Activated T-helper 2 cell treated with anti-CD3 and anti-CD28 coated beads, Interferon-gamma antibody, Interleukin-2, Interleukin-4, amounts not matched to agents 10 μg/mL and 5 μg/mL and 100 μg/mL, durations not matched to agents 14 hours and 24 hours and 36 hours (primary cell): Measurements from ENCODE around the gene TRIM33. TPM values are rescaled to one million over a fixed set of nuclear protein-coding genes. Genes with fewer than 3 reads are reported as not detected.
"Not testable (repeated sequence)": the region's sequence is repeated elsewhere in the genome, so short reads cannot be mapped to it uniquely, and the experiment has no call there.

Experiments
- DNase-seq: peaks from one replicate; pipeline ENCODE4 v3.0.0; 2021; ENCODE audit warnings: low spot score
- H3K27ac Mint-ChIP-seq: one replicate; pipeline ENCODE4 v1.8.0; 2021; ENCODE audit warnings: mixed read lengths
- H3K27me3 Mint-ChIP-seq: one replicate; pipeline ENCODE4 v1.8.0; 2021; ENCODE audit warnings: low read depth, mixed read lengths
- H3K36me3 Mint-ChIP-seq: one replicate; pipeline ENCODE4 v1.8.0; 2021; ENCODE audit warnings: low read depth, mixed read lengths
- H3K4me1 Mint-ChIP-seq: one replicate; pipeline ENCODE4 v1.8.0; 2021; ENCODE audit warnings: low read depth, mixed read lengths
- H3K4me3 Mint-ChIP-seq: one replicate; pipeline ENCODE4 v1.8.0; 2021; ENCODE audit warnings: low read depth, mild to moderate bottlenecking, moderate library complexity, mixed read lengths
- H3K9me3 Mint-ChIP-seq: one replicate; pipeline ENCODE4 v1.8.0; 2021; ENCODE audit warnings: mixed read lengths
- intact Hi-C: fragments of 100-400 bp; cut with micrococcal nuclease; formaldehyde crosslinking; loops from one replicate; pipeline ENCODE4 v1.15.1; 2023
- total RNA-seq: library from RNA; stranded (reverse); gene quantifications from 2 replicates; pipeline ENCODE4 v1.2.3, GENCODE V29; 2022

TRIM33 gene
- total RNA-seq, 1 donor from 2014 or later = 44.7 TPM

GRCh38 chr1:114507513-114507912, 3.5 kb downstream of the TRIM33 start:
- intact Hi-C loops = no loop called here
- Mint-ChIP-seq H3K36me3 (peaks cover 41% of the 10 kb centered on the region), H3K27ac (no peak overlapping the region), H3K27me3 (no peaks in the 10 kb centered on the region), H3K4me1 (peaks cover 55% of the 10 kb centered on the region), H3K4me3 (no peak overlapping the region), H3K9me3 (no peaks in the 10 kb centered on the region)
- DNase-seq = no peak

- peaks cover 60% of the 10 kb centered on the region for H3K4me1 Mint-ChIP-seq
- no peaks in the 10 kb centered on the region for H3K27me3 Mint-ChIP-seq
- no peak overlapping the region for H3K27ac Mint-ChIP-seq
- DNase-seq = no peak
- intact Hi-C loops = no loop called here
- peaks cover 44% of the 10 kb centered on the region for H3K36me3 Mint-ChIP-seq
- no peaks in the 10 kb centered on the region for H3K9me3 Mint-ChIP-seq
- H3K4me3 Mint-ChIP-seq = no peak overlapping the region
Measured at GRCh38 chr1:114505148-114505561, 5.8 kb downstream of the TRIM33 start.

- peak overlapping the region; percentile 28 for H3K27ac Mint-ChIP-seq
- H3K4me1 Mint-ChIP-seq = peaks cover 50% of the 10 kb centered on the region
- peaks cover 49% of the 10 kb centered on the region for H3K36me3 Mint-ChIP-seq
- intact Hi-C loops = no loop called here
- H3K4me3 Mint-ChIP-seq = no peak overlapping the region
- H3K9me3 Mint-ChIP-seq = no peaks in the 10 kb centered on the region
- no peak for DNase-seq
- H3K27me3 Mint-ChIP-seq = no peaks in the 10 kb centered on the region
Measured at GRCh38 chr1:114503916-114504422, 7.0 kb downstream of the TRIM33 start.

- intact Hi-C loops = no loop called here
- H3K27me3 Mint-ChIP-seq = no peaks in the 10 kb centered on the region
- peaks cover 48% of the 10 kb centered on the region for H3K36me3 Mint-ChIP-seq
- H3K4me1 Mint-ChIP-seq = peaks cover 41% of the 10 kb centered on the region
- no peaks in the 10 kb centered on the region for H3K9me3 Mint-ChIP-seq
- no peak for DNase-seq
- H3K4me3 Mint-ChIP-seq = no peak overlapping the region
- H3K27ac Mint-ChIP-seq = peak overlapping the region; percentile 6
Measured at GRCh38 chr1:114502080-114502479, 8.9 kb downstream of the TRIM33 start.

GRCh38 chr1:114499478-114499877, 11.5 kb downstream of the TRIM33 start:
- no peak for DNase-seq
- Mint-ChIP-seq H3K27ac (no peak overlapping the region), H3K9me3 (no peaks in the 10 kb centered on the region), H3K4me3 (no peak overlapping the region), H3K27me3 (no peaks in the 10 kb centered on the region), H3K4me1 (peaks cover 26% of the 10 kb centered on the region), H3K36me3 (peaks cover 35% of the 10 kb centered on the region)
- intact Hi-C loops = no loop called here

GRCh38 chr1:114496089-114496488, 14.9 kb downstream of the TRIM33 start:
- H3K4me3 Mint-ChIP-seq = no peak overlapping the region
- no peak overlapping the region for H3K27ac Mint-ChIP-seq
- intact Hi-C loops = no loop called here
- DNase-seq = no peak
- H3K4me1 Mint-ChIP-seq = peaks cover 19% of the 10 kb centered on the region
- peaks cover 7% of the 10 kb centered on the region for H3K9me3 Mint-ChIP-seq
- peaks cover 42% of the 10 kb centered on the region for H3K36me3 Mint-ChIP-seq
- no peaks in the 10 kb centered on the region for H3K27me3 Mint-ChIP-seq

- H3K9me3 Mint-ChIP-seq = peaks cover 7% of the 10 kb centered on the region
- peaks cover 42% of the 10 kb centered on the region for H3K36me3 Mint-ChIP-seq
- H3K27me3 Mint-ChIP-seq = no peaks in the 10 kb centered on the region
- intact Hi-C loops = no loop called here
- H3K4me3 Mint-ChIP-seq = no peak overlapping the region
- DNase-seq = no peak
- H3K27ac Mint-ChIP-seq = no peak overlapping the region
- H3K4me1 Mint-ChIP-seq = peaks cover 25% of the 10 kb centered on the region
Measured at GRCh38 chr1:114495486-114495885, 15.5 kb downstream of the TRIM33 start.

GRCh38 chr1:114492978-114493377, 18.0 kb downstream of the TRIM33 start:
- Mint-ChIP-seq H3K9me3 (peaks cover 7% of the 10 kb centered on the region), H3K4me1 (peaks cover 34% of the 10 kb centered on the region), H3K36me3 (peaks cover 31% of the 10 kb centered on the region), H3K27me3 (no peaks in the 10 kb centered on the region), H3K4me3 (no peak overlapping the region), H3K27ac (no peak overlapping the region)
- intact Hi-C loops = no loop called here
- no peak for DNase-seq

- intact Hi-C loops = no loop called here
- no peak overlapping the region for H3K4me3 Mint-ChIP-seq
Measured at GRCh38 chr1:114490274-114490693, 20.7 kb downstream of the TRIM33 start.

GRCh38 chr1:114488739-114489138, 22.3 kb downstream of the TRIM33 start:
- Mint-ChIP-seq H3K27me3 (no peaks in the 10 kb centered on the region), H3K36me3 (peaks cover 25% of the 10 kb centered on the region), H3K4me1 (peaks cover 32% of the 10 kb centered on the region), H3K27ac (no peak overlapping the region), H3K9me3 (peaks cover 7% of the 10 kb centered on the region), H3K4me3 (no peak overlapping the region)
- intact Hi-C loops = no loop called here
- DNase-seq = no peak

More at GRCh38 chr1:114490274-114490693, 20.7 kb downstream of the TRIM33 start:
- H3K36me3 Mint-ChIP-seq = peaks cover 27% of the 10 kb centered on the region
- DNase-seq = no peak
- H3K27me3 Mint-ChIP-seq = no peaks in the 10 kb centered on the region
- H3K9me3 Mint-ChIP-seq = peaks cover 7% of the 10 kb centered on the region
- peaks cover 32% of the 10 kb centered on the region for H3K4me1 Mint-ChIP-seq
- no peak overlapping the region for H3K27ac Mint-ChIP-seq

GRCh38 chr1:114485286-114485685, 25.7 kb downstream of the TRIM33 start:
- H3K27ac Mint-ChIP-seq = no peak overlapping the region
- intact Hi-C loops = no loop called here
- no peaks in the 10 kb centered on the region for H3K27me3 Mint-ChIP-seq
- DNase-seq = no peak
- peaks cover 34% of the 10 kb centered on the region for H3K4me1 Mint-ChIP-seq
- no peak overlapping the region for H3K4me3 Mint-ChIP-seq
- peaks cover 5% of the 10 kb centered on the region for H3K9me3 Mint-ChIP-seq
- H3K36me3 Mint-ChIP-seq = peaks cover 29% of the 10 kb centered on the region

GRCh38 chr1:114482585-114482984, 28.4 kb downstream of the TRIM33 start:
- peak; percentile 11 for DNase-seq
- Mint-ChIP-seq H3K27me3 (no peaks in the 10 kb centered on the region), H3K36me3 (peaks cover 45% of the 10 kb centered on the region), H3K9me3 (peaks cover 14% of the 10 kb centered on the region), H3K4me1 (peaks cover 28% of the 10 kb centered on the region), H3K27ac (peak overlapping the region; percentile 51), H3K4me3 (peak overlapping the region; percentile 22)
- intact Hi-C loops = no loop called here

- Mint-ChIP-seq H3K4me1 (peaks cover 36% of the 10 kb centered on the region), H3K9me3 (peaks cover 14% of the 10 kb centered on the region), H3K36me3 (peaks cover 41% of the 10 kb centered on the region)
- H3K4me3 Mint-ChIP-seq, H3K27ac Mint-ChIP-seq, DNase-seq, H3K27me3 Mint-ChIP-seq, intact Hi-C loops: not testable (repeated sequence)
Measured at GRCh38 chr1:114479636-114480035, 31.4 kb downstream of the TRIM33 start.

GRCh38 chr1:114479134-114479533, 31.9 kb downstream of the TRIM33 start:
- H3K4me3 Mint-ChIP-seq = no peak overlapping the region
- no peak for DNase-seq
- peaks cover 36% of the 10 kb centered on the region for H3K4me1 Mint-ChIP-seq
- intact Hi-C loops = no loop called here
- peaks cover 41% of the 10 kb centered on the region for H3K36me3 Mint-ChIP-seq
- H3K27ac Mint-ChIP-seq = no peak overlapping the region
- no peaks in the 10 kb centered on the region for H3K27me3 Mint-ChIP-seq
- H3K9me3 Mint-ChIP-seq = peaks cover 14% of the 10 kb centered on the region
